CD4-positive, alpha-beta T cell treated with Interleukin-12 subunit alpha and Interleukin-12 subunit beta, for 1 hour (primary cell): ENCODE results near the gene CTAG1A.
"Not testable (repeated sequence)": the region's sequence is repeated elsewhere in the genome, so short reads cannot be mapped to it uniquely, and the experiment has no call there.

Source experiments
- DNase-seq: peaks from one replicate; pipeline ENCODE4 v3.0.0-alpha.2; 2020

CTAG1A gene

DNA sequence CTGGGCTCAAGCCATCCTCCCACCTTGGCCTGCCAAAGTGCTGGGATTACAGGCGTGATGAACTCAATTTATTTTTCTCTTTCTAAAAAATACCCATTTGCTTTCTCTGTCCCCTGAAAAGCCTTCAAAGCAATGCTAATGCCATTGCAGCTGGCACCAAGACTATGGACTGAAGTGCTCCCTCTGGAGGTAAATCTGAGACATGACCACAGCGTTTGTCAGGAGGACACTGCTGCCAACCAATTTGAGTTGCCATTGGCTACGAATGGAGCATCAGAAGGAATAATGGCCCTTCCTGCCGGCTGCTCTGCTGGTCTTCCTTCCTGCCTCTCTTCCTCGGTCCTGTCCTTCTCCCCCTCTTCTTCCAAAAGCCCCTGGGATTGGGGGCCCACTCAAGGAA lies 9.9 kb upstream of the CTAG1A start:
- DNase-seq = not testable (repeated sequence)

- not testable (repeated sequence) for DNase-seq
These were observed 1.9 kb upstream of the CTAG1A start for GRCh38 chrX:154582994-154583393.

GRCh38 chrX:154590415-154590814 lies 5.5 kb downstream of the CTAG1A start:
- DNase-seq = not testable (repeated sequence)

DNA sequence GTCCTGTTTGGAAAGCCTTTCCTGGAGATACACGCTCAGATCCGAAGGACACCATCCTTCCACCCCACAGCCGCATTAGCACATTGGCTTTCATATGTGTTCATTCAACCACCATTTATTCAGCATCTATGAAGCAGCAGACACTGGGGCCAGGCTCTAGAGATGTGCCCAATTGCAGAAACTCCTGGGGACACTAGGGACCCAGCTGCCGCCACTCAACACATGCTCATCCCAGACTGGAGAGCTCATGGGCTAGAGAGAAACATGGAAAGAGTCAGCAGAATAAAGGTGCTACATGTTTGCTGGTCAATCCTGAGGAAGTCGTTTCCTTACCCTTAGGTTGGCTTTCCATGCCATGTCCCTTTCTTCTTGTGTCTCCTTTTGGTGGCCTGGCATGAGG lies 7.6 kb downstream of the CTAG1A start:
- no peak for DNase-seq

GRCh38 chrX:154593201-154593600 lies 8.3 kb downstream of the CTAG1A start:
- DNase-seq = no peak

- DNase-seq = no peak
These were observed 9.6 kb downstream of the CTAG1A start for GRCh38 chrX:154594491-154594890.

GRCh38 chrX:154595559-154596249 lies 10.8 kb downstream of the CTAG1A start:
- no peak for DNase-seq

DNA sequence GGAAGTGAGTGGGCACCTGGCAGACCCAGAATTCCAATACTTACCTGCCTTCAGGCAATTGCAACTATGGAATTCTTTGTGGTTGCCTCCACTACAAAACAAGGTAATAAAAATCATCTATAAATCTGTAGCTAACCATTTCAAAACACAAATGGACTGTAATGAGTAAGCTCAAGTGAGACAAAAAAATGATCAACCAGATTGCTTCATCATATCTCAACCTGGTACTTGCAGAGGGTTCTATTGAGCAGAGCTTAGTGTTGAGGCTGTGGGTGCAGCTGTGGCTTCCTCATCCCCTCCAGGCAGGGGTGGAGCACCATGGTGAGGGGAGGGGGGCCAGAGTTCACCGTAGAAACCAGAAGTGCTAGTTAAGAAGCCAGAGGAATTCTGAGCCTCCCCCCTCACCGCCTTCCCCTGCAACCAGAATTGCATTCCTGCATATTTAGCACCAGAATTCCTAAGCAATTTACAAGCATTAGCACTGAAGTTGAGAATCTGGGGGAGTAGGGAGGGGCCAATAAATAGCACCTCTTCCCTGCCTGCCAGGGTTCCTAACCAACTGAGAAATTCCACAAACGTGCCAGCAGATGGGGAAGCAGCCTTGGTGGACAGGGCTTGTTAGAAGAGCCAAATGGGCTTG lies 11.5 kb downstream of the CTAG1A start:
- peak; percentile 1 for DNase-seq

- DNase-seq = no peak
These were observed 12.3 kb downstream of the CTAG1A start for GRCh38 chrX:154597221-154597620.

GRCh38 chrX:154598656-154599055 lies 13.7 kb downstream of the CTAG1A start:
- DNase-seq = no peak

- DNase-seq = no peak
These were observed 14.6 kb downstream of the CTAG1A start for GRCh38 chrX:154599531-154599930.

DNA sequence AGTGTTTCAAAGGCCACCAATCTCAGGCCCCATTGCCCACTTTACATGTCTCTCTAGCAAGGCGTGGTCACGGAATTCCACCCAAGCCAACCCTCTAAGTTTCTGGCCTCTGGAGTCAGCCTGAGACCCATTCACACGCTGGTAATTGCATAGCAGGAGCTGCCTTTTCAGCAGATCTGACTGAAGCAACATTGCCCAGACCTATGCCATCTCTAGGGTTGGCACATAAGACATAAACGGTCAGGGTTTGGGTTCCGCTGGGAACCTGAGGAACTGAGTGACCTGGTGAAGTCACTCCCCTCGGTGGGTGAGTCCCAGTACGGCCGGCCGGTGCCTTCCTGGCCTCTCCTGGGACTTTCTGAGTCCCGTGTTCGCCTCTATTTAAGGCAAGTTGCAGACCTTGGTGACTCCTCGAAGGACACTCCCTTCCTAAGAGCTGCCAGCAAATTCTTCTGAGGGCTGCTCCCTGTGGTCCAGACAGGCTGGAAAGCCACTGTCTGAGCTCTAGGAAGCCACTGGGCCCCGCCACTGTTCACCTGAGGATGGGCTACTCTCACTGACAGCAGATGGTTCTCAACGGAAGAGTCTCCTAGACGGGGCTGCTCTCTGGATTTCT lies 15.9 kb downstream of the CTAG1A start:
- DNase-seq = no peak

GRCh38 chrX:154602226-154602625 lies 17.3 kb downstream of the CTAG1A start:
- no peak for DNase-seq

DNA sequence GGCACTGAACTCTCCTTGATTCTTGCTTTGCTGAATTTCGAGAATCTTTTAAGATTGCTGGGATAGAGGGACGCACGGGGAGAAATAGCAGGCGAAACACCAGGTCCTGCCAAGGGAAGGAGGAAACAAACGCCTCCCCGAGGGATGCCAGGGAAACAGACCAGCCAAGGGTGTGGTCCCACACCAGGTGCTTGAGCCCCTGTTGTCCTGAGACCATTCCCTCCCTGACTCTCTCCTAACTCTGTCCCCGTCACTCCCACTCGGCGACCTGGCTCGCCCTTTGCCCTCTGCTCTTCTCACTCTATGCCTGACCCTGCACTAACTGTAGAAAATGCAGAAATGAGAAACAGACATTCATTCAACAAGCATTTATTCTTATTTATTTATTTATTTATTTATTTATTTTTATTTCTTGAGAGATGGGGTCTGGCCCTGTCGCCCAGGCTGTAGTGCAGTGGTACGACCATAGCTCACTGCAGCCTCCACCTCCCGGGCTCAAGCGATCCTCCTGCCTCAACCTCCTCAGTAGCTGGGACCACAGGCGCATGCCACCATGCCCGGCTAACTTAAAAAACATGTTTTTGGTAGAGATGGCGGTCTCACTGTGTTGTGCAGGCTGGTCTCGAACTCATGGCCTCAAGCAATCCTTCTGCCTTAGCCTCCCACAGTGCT lies 18.0 kb downstream of the CTAG1A start:
- no peak for DNase-seq

- DNase-seq = no peak
These were observed 18.8 kb downstream of the CTAG1A start for GRCh38 chrX:154603438-154604430.

GRCh38 chrX:154605566-154605965 lies 20.6 kb downstream of the CTAG1A start:
- DNase-seq = no peak

GRCh38 chrX:154607370-154607769 lies 22.4 kb downstream of the CTAG1A start:
- no peak for DNase-seq

DNA sequence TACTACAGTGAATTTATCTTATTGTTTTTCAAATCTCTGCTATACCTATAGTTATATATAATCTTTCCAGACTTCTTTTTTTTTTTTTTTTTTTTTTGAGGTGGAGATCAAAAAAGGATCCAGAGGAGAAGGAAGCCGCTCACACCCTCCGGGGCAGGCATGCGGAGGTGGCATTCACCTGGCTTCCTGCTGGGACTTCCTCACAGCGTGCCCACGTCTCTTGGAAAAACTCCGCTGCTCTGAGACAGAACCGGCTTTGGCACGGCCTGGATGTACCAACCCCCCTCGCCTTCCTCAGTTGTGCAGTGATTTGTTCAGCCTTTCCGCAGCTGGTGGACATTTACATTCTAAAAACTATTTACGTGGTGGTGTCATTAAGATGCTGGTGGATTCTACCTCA lies 23.0 kb downstream of the CTAG1A start:
- not testable (repeated sequence) for DNase-seq

- DNase-seq = not testable (repeated sequence)
These were observed 23.9 kb downstream of the CTAG1A start for GRCh38 chrX:154608823-154609222.

DNA sequence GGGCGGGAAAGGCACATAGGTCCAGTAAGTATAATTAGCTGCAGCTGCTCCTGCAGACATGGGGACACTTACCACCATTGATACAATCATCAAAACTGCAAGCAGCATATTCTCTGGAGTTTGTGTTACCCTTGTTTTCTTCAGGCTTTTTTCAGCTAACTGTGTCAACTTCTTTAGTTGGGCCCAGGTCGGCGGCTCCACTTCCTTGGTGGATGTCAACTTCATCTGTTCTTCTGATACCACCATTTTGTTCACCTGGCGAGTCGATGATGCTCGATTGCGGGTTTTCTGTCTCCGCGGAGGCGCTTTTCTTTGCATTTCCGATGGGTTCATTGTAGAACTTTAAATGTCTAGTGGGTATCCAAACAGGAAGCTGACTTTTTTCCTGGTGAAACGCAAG lies 26.2 kb downstream of the CTAG1A start:
- not testable (repeated sequence) for DNase-seq

GRCh38 chrX:154613586-154613985 lies 28.7 kb downstream of the CTAG1A start:
- DNase-seq = not testable (repeated sequence)

DNA sequence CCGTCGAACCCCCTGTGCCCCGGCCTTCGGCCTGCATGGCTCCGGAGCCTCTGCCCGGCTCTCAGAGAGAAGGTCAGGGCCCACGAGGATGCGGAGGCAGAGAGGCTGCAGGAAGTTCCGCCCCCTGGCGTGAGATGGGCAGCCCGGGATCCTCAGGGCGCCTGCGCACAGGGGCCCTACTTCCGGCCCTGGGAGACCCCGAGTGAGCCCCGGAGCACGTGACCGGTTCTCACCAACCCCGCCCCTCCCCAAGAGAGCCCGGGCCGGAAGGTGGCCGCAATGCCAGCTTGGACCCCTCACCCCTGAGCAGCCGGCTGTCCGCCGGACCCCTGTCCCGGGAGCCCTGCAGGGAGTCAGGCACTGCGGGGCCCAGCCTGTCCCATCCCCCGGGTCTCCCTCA lies 34.2 kb downstream of the CTAG1A start, which contains the start of gene CTAG1B:
Gene CTAG1B (minus strand): TSS at position 101 of the 400 bp plus-strand sequence. CDS start 64 bp downstream, at position 37.
- DNase-seq = not testable (repeated sequence)
